NCI-H1417 treated with DMSO at 0.1 percent for 48 hours (cell line): ENCODE measurements around the gene C11orf97.
"Not testable (repeated sequence)": the region's sequence is repeated elsewhere in the genome, so short reads cannot be mapped to it uniquely, and the experiment has no call there.

Experiments used
- DNase-seq: peaks from one replicate; lab custom pipeline; 2025; lab: John Stamatoyannopoulos, UW

Gene C11orf97

GRCh38 chr11:94511932-94512781 is at the start of gene C11orf97:
C11orf97 (plus strand) TSS chr11:94512461; CDS start chr11:94512529, 68 bp downstream.
- no peak for DNase-seq

- DNase-seq, result no peak
Observed at GRCh38 chr11:94469416-94469815, 42.8 kb upstream of the C11orf97 start.

GRCh38 chr11:94472916-94473799 is 39.1 kb upstream of the C11orf97 start:
- no peak for DNase-seq

GRCh38 chr11:94477624-94478023 is 34.6 kb upstream of the C11orf97 start:
- no peak for DNase-seq

DNA sequence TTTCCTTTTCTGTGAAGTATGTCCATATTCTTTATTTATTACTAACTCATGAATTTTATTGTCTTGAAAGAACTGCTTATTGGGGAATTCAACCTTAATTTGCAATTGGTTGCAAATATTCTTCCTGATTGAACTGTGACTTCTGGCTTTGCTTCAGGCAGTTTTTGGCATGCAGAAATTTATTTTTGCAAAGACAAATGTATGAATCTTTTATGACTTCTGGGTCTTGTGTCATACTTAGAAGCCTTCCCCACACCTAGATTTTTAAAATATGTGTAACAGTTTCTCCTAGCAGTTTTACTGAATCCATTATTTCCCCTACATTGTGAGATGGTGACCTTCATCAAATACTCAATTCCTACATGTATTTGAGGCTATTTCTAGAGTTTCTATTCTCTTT is 30.9 kb upstream of the C11orf97 start:
- DNase-seq, result no peak

- no peak for DNase-seq
Observed at GRCh38 chr11:94486068-94486467, 26.2 kb upstream of the C11orf97 start.

DNA sequence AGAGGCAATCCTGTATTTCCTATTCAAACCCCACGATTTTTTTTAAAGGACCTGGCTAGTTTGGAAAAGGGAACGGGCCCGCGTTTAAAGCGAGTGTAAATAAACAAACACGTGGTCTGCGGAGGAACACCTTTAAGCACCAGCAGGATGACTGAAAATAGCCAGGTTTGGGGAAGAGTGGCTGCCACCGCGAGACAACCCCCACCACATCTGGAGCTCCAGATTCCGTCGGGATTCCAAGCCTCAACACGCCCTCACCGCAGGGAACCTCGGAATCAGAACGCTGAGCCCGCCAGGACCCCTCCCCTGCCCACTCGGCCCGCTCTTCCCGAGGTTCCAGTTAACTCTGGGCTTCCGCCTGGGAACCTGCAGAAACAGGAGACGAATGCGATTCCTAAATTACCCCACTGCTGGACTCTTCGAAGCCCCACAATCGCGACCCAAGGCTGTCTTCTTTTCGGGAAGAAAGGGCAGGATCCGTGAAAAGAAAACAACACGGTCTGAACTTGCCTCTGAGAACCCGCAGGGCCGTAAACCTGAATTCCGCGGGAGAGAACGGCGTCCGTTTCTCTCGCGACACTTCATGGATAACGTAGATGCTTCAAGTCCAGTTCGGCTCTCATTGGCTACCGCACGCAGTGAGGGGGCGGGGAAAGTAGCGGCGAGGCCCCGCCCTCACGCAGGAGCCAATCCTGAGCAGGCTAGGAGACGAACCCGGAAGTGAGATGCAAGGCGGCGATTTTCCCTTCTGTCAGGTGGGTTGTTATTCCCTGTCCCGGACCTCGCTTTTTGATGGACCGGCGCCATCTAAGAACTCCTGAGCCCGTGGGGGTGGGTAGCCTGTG is 18.8 kb upstream of the C11orf97 start, which contains the start of the genes ANKRD49 and MRE11:
TSS of gene ANKRD49 (plus strand) at position 704 of the 845 bp plus-strand sequence. CDS start 2,710 bp downstream, outside the sequence.
TSS of gene MRE11 (minus strand) at position 564 of the 845 bp plus-strand sequence. CDS start 1,043 bp downstream, outside the sequence.
- peak; percentile 92 for DNase-seq

DNA sequence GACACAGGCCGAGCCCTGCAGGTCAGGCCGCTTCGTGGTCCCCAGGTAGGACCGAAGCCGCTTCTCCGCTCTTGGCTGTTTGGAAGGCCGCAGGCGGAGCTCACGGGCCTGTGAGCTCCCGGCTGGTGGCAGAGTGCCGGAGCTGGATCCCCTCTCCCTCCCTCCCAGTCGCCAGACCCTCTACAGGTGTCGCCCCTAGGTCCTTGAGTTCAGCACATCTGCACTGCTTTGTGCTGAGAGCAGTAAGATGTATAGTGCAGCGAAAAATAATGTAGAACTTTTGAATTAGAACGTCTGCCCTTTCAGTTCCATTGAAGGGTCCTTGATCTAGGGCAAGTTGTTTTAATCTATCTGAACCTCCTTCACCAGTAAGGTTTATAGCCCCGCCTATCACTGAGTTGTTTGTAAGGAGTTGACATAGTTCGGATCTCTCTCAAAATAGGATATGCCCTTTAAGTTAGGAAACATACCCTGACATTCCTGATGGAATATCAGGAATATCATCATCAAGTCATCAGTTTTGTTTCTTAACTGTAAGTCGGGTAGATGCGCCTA is 18.1 kb upstream of the C11orf97 start:
- no peak for DNase-seq

DNA sequence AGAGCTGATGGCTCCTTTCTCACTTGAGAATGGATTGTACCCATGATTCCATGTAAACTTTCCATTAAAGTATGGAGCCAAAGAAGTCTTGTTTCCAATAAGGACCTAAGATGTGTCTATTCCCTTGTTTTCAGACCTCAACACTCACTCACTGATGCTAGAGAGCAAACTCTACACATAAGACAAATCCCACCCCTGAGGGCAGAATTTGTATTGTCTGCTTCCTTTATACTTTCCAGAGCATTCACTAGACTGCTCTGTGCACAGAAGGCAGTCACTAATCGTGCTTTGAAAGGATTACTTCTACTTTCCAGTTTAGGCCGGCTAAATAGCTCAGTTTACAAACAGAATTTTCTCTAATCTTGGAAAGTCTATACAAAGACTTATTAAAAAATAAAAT is 12.1 kb upstream of the C11orf97 start:
- DNase-seq, result no peak

GRCh38 chr11:94501522-94501921 is 10.7 kb upstream of the C11orf97 start:
- DNase-seq, result no peak

GRCh38 chr11:94504689-94505293 is 7.5 kb upstream of the C11orf97 start:
- DNase-seq, result peak; percentile 35

GRCh38 chr11:94506513-94506912 is 5.7 kb upstream of the C11orf97 start:
- not testable (repeated sequence) for DNase-seq

- DNase-seq, result no peak
Observed at GRCh38 chr11:94507485-94507884, 4.8 kb upstream of the C11orf97 start.

DNA sequence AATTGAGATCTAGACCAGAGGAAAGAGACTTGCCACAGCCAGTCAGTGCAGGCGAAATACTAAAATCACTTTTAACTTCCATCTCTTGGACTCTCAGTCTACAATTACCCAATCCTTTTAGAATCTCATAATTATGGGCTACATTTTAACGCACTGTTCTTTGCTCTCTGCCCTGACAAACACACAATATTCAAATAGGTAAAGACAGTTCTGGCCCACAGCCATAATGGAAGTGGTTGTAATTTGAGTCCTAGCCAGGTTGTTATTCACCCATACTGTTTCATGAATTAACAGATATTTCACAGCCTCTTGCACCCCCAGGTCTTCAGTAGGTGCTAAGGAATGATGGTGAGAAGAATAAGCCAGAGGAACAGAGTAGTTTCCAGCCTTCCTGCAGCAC is 830 bp downstream of the C11orf97 start:
- no peak for DNase-seq

DNA sequence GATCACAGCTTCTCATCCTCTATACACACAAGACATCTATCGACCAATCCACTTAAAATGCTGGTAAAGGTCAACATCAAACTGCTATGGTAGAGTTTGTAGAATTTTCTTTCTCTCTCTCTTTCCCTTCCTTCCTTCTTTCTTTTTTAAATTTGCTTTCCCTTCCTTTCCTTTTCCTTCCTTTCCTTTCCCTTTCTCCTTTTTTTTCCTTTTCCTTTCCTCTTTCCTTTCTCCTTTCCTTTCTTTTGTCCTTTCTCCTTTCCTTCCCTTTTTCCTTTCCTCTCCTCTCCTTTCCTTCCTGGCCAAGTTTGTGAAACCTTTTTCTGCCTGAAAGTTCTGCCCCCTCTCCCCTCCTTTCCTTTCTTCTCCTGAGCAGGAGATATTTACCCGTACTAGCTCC is 3.1 kb downstream of the C11orf97 start:
- no peak for DNase-seq

GRCh38 chr11:94516725-94517124 is 4.5 kb downstream of the C11orf97 start:
- no peak for DNase-seq

- DNase-seq, result no peak
Observed at GRCh38 chr11:94518300-94518699, 6.0 kb downstream of the C11orf97 start.

DNA sequence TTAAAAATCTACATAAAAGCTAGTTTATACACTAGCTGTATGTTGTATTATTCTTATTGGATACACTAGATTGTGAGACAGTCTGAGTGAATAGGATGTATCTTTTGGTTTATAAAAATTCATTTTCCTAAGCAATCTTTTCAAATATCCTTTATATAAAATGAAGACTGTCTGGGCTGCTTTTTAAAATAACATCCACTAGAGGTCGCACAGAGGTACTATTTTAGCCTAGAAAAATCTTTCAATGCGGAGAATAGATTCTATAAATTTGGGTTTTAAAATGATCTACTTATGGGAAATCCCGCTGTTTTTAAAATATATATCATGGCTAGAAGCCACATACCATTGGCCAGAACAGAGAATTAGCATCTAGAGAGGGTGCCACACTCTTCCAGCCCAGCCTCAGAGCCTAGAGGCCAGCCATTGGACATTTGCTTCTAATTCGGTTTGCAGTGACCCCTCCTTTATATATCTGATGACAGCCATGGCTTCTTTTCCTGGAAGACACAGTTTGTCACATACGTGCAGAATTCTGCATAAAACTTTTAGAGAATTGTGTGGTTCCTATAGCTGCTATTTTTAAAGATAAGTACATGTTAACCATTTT is 7.3 kb downstream of the C11orf97 start:
- no peak for DNase-seq

GRCh38 chr11:94521684-94522083 is 9.4 kb downstream of the C11orf97 start:
- DNase-seq, result no peak

DNA sequence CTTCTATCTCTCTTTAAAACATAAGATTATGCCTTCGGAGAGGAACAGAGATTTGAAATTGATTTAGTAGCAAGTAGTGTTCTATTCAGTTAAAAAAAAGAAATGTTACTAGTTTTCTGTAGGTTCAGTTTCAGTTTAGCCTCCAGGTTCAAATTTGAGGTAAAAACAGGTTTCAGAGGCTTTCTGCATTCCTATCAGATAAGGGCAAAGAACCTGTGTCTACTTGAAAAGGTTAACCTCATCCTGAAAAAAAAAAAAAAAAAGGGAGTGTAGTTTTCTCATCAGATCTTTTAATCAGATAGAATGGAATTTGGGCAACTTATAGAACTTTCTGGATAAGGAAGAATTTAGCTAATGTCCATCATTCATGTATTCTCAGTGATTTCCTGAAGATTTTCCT is 12.1 kb downstream of the C11orf97 start:
- no peak for DNase-seq
